Smooth muscle cell of the brain vasculature (primary cell): Measurements from ENCODE around the gene PTPA.
"Not testable (repeated sequence)": the region's sequence is repeated elsewhere in the genome, so short reads cannot be mapped to it uniquely, and the experiment has no call there.

Source experiments
- DNase-seq: peaks from one replicate; pipeline ENCODE4 v3.0.0-alpha.2; 2012; ENCODE audit warnings: low read depth, low spot score

Gene PTPA

GRCh38 chr9:129151469-129151868 lies 40.3 kb downstream of the PTPA start:
- DNase-seq: no peak

- no peak for DNase-seq
These were observed 43.8 kb downstream of the PTPA start for GRCh38 chr9:129154866-129155477.

- DNase-seq: no peak
These were observed 44.9 kb downstream of the PTPA start for GRCh38 chr9:129156163-129156562.

GRCh38 chr9:129160712-129161533 lies 49.7 kb downstream of the PTPA start:
- DNase-seq: no peak

- DNase-seq: no peak
These were observed 50.3 kb downstream of the PTPA start for GRCh38 chr9:129161534-129161837.

- DNase-seq: no peak
These were observed 51.4 kb downstream of the PTPA start for GRCh38 chr9:129162497-129163197.

- DNase-seq: not testable (repeated sequence)
These were observed 52.0 kb downstream of the PTPA start for GRCh38 chr9:129163198-129163670.

- DNase-seq: no peak
These were observed 52.5 kb downstream of the PTPA start for GRCh38 chr9:129163753-129164152.

GRCh38 chr9:129164246-129164930 lies 53.2 kb downstream of the PTPA start:
- DNase-seq: no peak

GRCh38 chr9:129165198-129165597 lies 54.0 kb downstream of the PTPA start:
- DNase-seq: no peak

GRCh38 chr9:129166623-129167557 lies 55.7 kb downstream of the PTPA start:
- no peak for DNase-seq

GRCh38 chr9:129170229-129170628 lies 59.0 kb downstream of the PTPA start:
- DNase-seq: no peak

GRCh38 chr9:129171993-129172751 lies 61.0 kb downstream of the PTPA start:
- DNase-seq: no peak

- DNase-seq: no peak
These were observed 61.6 kb downstream of the PTPA start for GRCh38 chr9:129172816-129173215.

GRCh38 chr9:129173296-129174101 lies 62.3 kb downstream of the PTPA start:
- no peak for DNase-seq

GRCh38 chr9:129174102-129174723 lies 63.0 kb downstream of the PTPA start:
- no peak for DNase-seq

- no peak for DNase-seq
These were observed 63.7 kb downstream of the PTPA start for GRCh38 chr9:129174724-129175514.

GRCh38 chr9:129175515-129175824 lies 64.3 kb downstream of the PTPA start:
- no peak for DNase-seq
